Measurements from ENCODE around the gene MVB12B. TPM values are rescaled to one million over a fixed set of nuclear protein-coding genes. Genes with fewer than 3 reads are reported as not detected.

Gene MVB12B
- polyA plus RNA-seq, 2 donors = 2.1 to 2.4 TPM

- WGBS, 2 donors = 73 to 82% methylated on average over 11 of the region's 11 CpGs
- peaks cover 0 to 4% of the 10 kb centered on the region in 2 donors for H3K4me1 ChIP-seq (ENCODE audit: control insufficient read depth in 2 of 2, insufficient read depth in 2 of 2, low read length in 1 of 2)
- no peaks in the 10 kb centered on the region for H3K27me3 ChIP-seq (ENCODE audit: control insufficient read depth in 1 of 2, insufficient read depth in 2 of 2, low read length in 2 of 2)
- no peak overlapping the region for H3K27ac ChIP-seq (ENCODE audit: low read depth in 2 of 2, low read length in 1 of 2)
- H3K36me3 ChIP-seq (ENCODE audit: control insufficient read depth in 2 of 2, insufficient read depth in 2 of 2, low read length in 1 of 2) = peaks cover 0 to 13% of the 10 kb centered on the region in 2 donors
- no peaks in the 10 kb centered on the region for H3K9me3 ChIP-seq (ENCODE audit: control insufficient read depth in 2 of 2, insufficient read depth in 1 of 2, low read depth in 1 of 2, low read length in 1 of 2)
- no peak overlapping the region for H3K4me3 ChIP-seq (ENCODE audit: low read depth in 1 of 2, low read length in 2 of 2)
Observed at GRCh38 chr9:126505697-126506346, 179.2 kb downstream of the MVB12B start.

GRCh38 chr9:126506361-126507317, 180.0 kb downstream of the MVB12B start:
- H3K36me3 ChIP-seq (ENCODE audit: control insufficient read depth in 2 of 2, insufficient read depth in 2 of 2, low read length in 1 of 2) = peaks cover 0 to 13% of the 10 kb centered on the region in 2 donors
- no peak overlapping the region for H3K4me3 ChIP-seq (ENCODE audit: low read depth in 1 of 2, low read length in 2 of 2)
- no peaks in the 10 kb centered on the region for H3K4me1 ChIP-seq (ENCODE audit: control insufficient read depth in 2 of 2, insufficient read depth in 2 of 2, low read length in 1 of 2)
- no peaks in the 10 kb centered on the region for H3K9me3 ChIP-seq (ENCODE audit: control insufficient read depth in 2 of 2, insufficient read depth in 1 of 2, low read depth in 1 of 2, low read length in 1 of 2)
- H3K27me3 ChIP-seq (ENCODE audit: control insufficient read depth in 1 of 2, insufficient read depth in 2 of 2, low read length in 2 of 2) = no peaks in the 10 kb centered on the region
- 81% methylated on average over 27 of the region's 27 CpGs for WGBS, 2 donors
- H3K27ac ChIP-seq (ENCODE audit: low read depth in 2 of 2, low read length in 1 of 2) = no peak overlapping the region

- Histone ChIP-seq H3K27ac (ENCODE audit: low read depth in 2 of 2, low read length in 1 of 2) (no peak overlapping the region), H3K27me3 (ENCODE audit: control insufficient read depth in 1 of 2, insufficient read depth in 2 of 2, low read length in 2 of 2) (no peaks in the 10 kb centered on the region), H3K36me3 (ENCODE audit: control insufficient read depth in 2 of 2, insufficient read depth in 2 of 2, low read length in 1 of 2) (peaks cover 0 to 13% of the 10 kb centered on the region in 2 donors), H3K9me3 (ENCODE audit: control insufficient read depth in 2 of 2, insufficient read depth in 1 of 2, low read depth in 1 of 2, low read length in 1 of 2) (no peaks in the 10 kb centered on the region), H3K4me1 (ENCODE audit: control insufficient read depth in 2 of 2, insufficient read depth in 2 of 2, low read length in 1 of 2) (no peaks in the 10 kb centered on the region), H3K4me3 (ENCODE audit: low read depth in 1 of 2, low read length in 2 of 2) (no peak overlapping the region)
- 72 to 80% methylated on average over 26 of the region's 26 CpGs for WGBS, 2 donors
Observed at GRCh38 chr9:126507318-126508109, 180.9 kb downstream of the MVB12B start.

- Histone ChIP-seq H3K9me3 (ENCODE audit: control insufficient read depth in 2 of 2, insufficient read depth in 1 of 2, low read depth in 1 of 2, low read length in 1 of 2) (no peaks in the 10 kb centered on the region), H3K4me1 (ENCODE audit: control insufficient read depth in 2 of 2, insufficient read depth in 2 of 2, low read length in 1 of 2) (no peaks in the 10 kb centered on the region)
- WGBS, 2 donors = 80 to 86% methylated on average over 12 of the region's 12 CpGs
Observed at GRCh38 chr9:126508171-126508591, 181.6 kb downstream of the MVB12B start.

GRCh38 chr9:126508928-126509327, 182.3 kb downstream of the MVB12B start:
- no peak overlapping the region for H3K27ac ChIP-seq (ENCODE audit: low read depth in 2 of 2, low read length in 1 of 2)
- H3K4me3 ChIP-seq (ENCODE audit: low read depth in 1 of 2, low read length in 2 of 2) = no peak overlapping the region
- H3K9me3 ChIP-seq (ENCODE audit: control insufficient read depth in 2 of 2, insufficient read depth in 1 of 2, low read depth in 1 of 2, low read length in 1 of 2) = no peaks in the 10 kb centered on the region
- H3K36me3 ChIP-seq (ENCODE audit: control insufficient read depth in 2 of 2, insufficient read depth in 2 of 2, low read length in 1 of 2) = peaks cover 0 to 7% of the 10 kb centered on the region in 2 donors
- peaks cover 0 to 5% of the 10 kb centered on the region in 2 donors for H3K4me1 ChIP-seq (ENCODE audit: control insufficient read depth in 2 of 2, insufficient read depth in 2 of 2, low read length in 1 of 2)
- H3K27me3 ChIP-seq (ENCODE audit: control insufficient read depth in 1 of 2, insufficient read depth in 2 of 2, low read length in 2 of 2) = no peaks in the 10 kb centered on the region
- 92 to 94% methylated on average over 2 of the region's 2 CpGs for WGBS, 2 donors

More at GRCh38 chr9:126508171-126508591, 181.6 kb downstream of the MVB12B start:
- Histone ChIP-seq H3K36me3 (ENCODE audit: control insufficient read depth in 2 of 2, insufficient read depth in 2 of 2, low read length in 1 of 2) (peaks cover 0 to 13% of the 10 kb centered on the region in 2 donors), H3K27ac (ENCODE audit: low read depth in 2 of 2, low read length in 1 of 2) (no peak overlapping the region), H3K4me3 (ENCODE audit: low read depth in 1 of 2, low read length in 2 of 2) (no peak overlapping the region), H3K27me3 (ENCODE audit: control insufficient read depth in 1 of 2, insufficient read depth in 2 of 2, low read length in 2 of 2) (no peaks in the 10 kb centered on the region)

- WGBS, 2 donors = 81 to 82% methylated on average over 5 of the region's 5 CpGs
- Histone ChIP-seq H3K9me3 (ENCODE audit: control insufficient read depth in 2 of 2, insufficient read depth in 1 of 2, low read depth in 1 of 2, low read length in 1 of 2) (no peaks in the 10 kb centered on the region), H3K27ac (ENCODE audit: low read depth in 2 of 2, low read length in 1 of 2) (no peak overlapping the region), H3K27me3 (ENCODE audit: control insufficient read depth in 1 of 2, insufficient read depth in 2 of 2, low read length in 2 of 2) (no peaks in the 10 kb centered on the region), H3K36me3 (ENCODE audit: control insufficient read depth in 2 of 2, insufficient read depth in 2 of 2, low read length in 1 of 2) (peaks cover 0 to 2% of the 10 kb centered on the region in 2 donors), H3K4me1 (ENCODE audit: control insufficient read depth in 2 of 2, insufficient read depth in 2 of 2, low read length in 1 of 2) (peaks cover 0 to 7% of the 10 kb centered on the region in 2 donors), H3K4me3 (ENCODE audit: low read depth in 1 of 2, low read length in 2 of 2) (no peak overlapping the region)
Observed at GRCh38 chr9:126509718-126510117, 183.1 kb downstream of the MVB12B start.

GRCh38 chr9:126510564-126510963, 183.9 kb downstream of the MVB12B start:
- peaks cover 0 to 7% of the 10 kb centered on the region in 2 donors for H3K4me1 ChIP-seq (ENCODE audit: control insufficient read depth in 2 of 2, insufficient read depth in 2 of 2, low read length in 1 of 2)
- H3K4me3 ChIP-seq (ENCODE audit: low read depth in 1 of 2, low read length in 2 of 2) = no peak overlapping the region
- no peaks in the 10 kb centered on the region for H3K36me3 ChIP-seq (ENCODE audit: control insufficient read depth in 2 of 2, insufficient read depth in 2 of 2, low read length in 1 of 2)
- no peak overlapping the region for H3K27ac ChIP-seq (ENCODE audit: low read depth in 2 of 2, low read length in 1 of 2)
- H3K9me3 ChIP-seq (ENCODE audit: control insufficient read depth in 2 of 2, insufficient read depth in 1 of 2, low read depth in 1 of 2, low read length in 1 of 2) = no peaks in the 10 kb centered on the region
- no peaks in the 10 kb centered on the region for H3K27me3 ChIP-seq (ENCODE audit: control insufficient read depth in 1 of 2, insufficient read depth in 2 of 2, low read length in 2 of 2)
- WGBS, 2 donors = 67 to 69% methylated on average over 6 of the region's 6 CpGs

- no peak overlapping the region for H3K4me3 ChIP-seq (ENCODE audit: low read depth in 1 of 2, low read length in 2 of 2)
- no peaks in the 10 kb centered on the region for H3K36me3 ChIP-seq (ENCODE audit: control insufficient read depth in 2 of 2, insufficient read depth in 2 of 2, low read length in 1 of 2)
- no peak overlapping the region for H3K27ac ChIP-seq (ENCODE audit: low read depth in 2 of 2, low read length in 1 of 2)
- H3K27me3 ChIP-seq (ENCODE audit: control insufficient read depth in 1 of 2, insufficient read depth in 2 of 2, low read length in 2 of 2) = no peaks in the 10 kb centered on the region
- H3K4me1 ChIP-seq (ENCODE audit: control insufficient read depth in 2 of 2, insufficient read depth in 2 of 2, low read length in 1 of 2) = peaks cover 0 to 7% of the 10 kb centered on the region in 2 donors
- H3K9me3 ChIP-seq (ENCODE audit: control insufficient read depth in 2 of 2, insufficient read depth in 1 of 2, low read depth in 1 of 2, low read length in 1 of 2) = no peaks in the 10 kb centered on the region
Observed at GRCh38 chr9:126511411-126511810, 184.8 kb downstream of the MVB12B start.
